ENCODE results near the gene EYA2.

DNA sequence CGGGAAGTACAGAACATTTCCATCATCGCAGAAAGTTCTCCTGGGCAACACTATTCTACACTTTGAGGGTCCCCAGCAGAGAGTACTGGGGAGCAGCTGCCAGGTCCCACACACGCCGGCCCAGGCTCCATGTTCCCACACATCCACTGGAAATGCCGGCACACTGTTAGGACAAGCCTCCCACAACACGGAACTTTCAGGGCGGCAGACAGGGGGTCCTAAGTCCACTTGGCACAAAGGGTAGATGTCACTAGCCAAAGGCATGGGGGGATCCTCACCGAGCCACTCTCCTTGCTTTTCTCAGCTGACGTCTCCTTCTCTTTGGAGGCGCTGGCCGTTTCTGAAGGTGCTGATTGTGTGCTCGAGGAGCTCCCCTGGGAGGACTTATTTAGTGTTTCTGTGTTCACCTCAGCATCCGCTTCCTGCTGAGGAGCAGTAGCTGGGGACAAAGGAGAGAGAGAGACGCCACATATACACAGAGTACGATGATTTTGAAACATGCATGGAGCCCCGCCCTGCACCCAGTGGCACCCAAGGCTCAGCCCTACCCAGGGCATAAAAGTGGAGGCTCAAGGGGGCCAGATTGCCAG lies 326.5 kb downstream of the EYA2 start:
- TF ChIP-seq EZH2 (IDR thresholded peaks at IDR 0.05) = no peak
- no peak for TF ChIP-seq CTCF (IDR thresholded peaks at IDR 0.05)
